NCI-H146 treated with DMSO at 0.1 percent for 48 hours (cell line): Measurements from ENCODE around the gene PYM1.

Source experiments
- DNase-seq: peaks from one replicate; lab custom pipeline; 2025; ENCODE audit not compliant: unreplicated experiment; lab: John Stamatoyannopoulos, UW

Gene PYM1

DNA sequence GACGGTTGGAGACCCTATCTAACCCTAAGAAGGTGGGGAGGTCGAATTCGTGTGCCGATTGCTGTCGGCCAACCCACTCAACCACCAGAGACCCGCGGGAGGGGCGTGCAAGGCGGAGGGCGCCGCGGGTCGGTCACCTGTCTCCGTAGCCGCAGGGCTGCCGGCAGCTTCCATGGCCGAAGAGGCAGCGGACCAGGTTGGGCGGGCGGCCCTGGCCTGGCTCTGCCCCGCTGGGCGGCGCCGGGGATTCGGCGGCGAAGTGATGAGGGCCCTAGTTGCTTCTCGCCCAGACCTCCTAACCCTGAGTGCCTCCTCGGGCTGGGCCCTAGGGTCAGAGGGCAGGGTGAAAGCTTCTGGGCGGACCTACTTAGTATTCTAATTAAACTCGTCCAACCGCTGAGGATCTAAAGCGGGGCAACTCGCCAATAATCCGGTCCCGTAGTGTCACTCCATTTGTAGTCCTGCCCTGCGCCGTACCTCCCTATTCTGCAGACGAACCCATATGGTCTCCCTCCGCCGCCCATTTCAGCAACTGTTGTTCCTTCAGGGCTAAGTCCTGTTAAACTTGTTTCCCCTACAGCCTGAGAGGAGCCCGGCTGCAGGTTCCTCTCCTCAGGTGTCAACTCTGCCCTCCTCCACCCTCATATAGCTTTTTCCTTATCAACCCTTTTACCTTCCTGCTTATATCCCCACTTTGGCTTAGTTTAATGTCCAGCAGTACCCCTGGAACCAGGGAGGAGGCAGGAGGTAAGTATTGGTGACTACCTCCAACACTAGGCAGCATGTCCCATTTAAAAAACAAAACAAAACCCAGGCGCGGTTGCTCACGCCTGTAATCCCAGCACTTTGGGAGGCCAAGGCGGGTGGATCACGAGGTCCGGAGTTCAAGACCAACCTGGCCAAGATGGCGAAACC is at the start of gene PYM1:
Gene PYM1, minus strand, starts transcription at position 307 of the 915 bp plus-strand sequence. Its CDS starts 133 bp downstream, at position 174.
- DNase-seq: peak; percentile 73

DNA sequence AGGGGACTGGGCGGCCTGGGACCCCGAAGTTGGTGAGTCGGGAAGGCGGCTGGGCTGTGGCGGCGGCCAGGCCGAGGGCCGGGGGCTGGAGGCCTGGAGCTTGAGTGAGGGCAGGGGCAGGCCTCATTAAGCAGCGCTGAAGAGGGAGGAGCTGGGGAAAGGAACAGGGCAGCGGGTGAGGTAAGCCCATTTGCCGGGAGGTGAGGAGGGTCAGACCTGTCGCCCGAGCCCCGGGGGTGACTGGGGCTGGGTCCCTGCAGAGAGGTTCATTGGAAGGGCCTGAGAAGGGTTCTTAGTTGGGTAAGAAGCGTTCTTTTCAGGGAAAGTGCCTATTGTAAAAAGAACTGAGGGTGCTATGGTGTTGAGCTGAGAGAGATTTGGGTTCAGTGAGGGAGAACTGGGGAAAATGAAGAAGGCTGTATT is 46.6 kb upstream of the PYM1 start:
- DNase-seq: peak; percentile 52

GRCh38 chr12:55973599-55974307 is 46.1 kb upstream of the PYM1 start, which contains the start of gene RAB5B:
Gene RAB5B, plus strand, starts transcription at chr12:55974078. Its CDS starts 12,883 bp downstream, at chr12:55986961.
- DNase-seq: peak; percentile 100

GRCh38 chr12:55972911-55973598 is 45.4 kb upstream of the PYM1 start:
- DNase-seq: no peak

DNA sequence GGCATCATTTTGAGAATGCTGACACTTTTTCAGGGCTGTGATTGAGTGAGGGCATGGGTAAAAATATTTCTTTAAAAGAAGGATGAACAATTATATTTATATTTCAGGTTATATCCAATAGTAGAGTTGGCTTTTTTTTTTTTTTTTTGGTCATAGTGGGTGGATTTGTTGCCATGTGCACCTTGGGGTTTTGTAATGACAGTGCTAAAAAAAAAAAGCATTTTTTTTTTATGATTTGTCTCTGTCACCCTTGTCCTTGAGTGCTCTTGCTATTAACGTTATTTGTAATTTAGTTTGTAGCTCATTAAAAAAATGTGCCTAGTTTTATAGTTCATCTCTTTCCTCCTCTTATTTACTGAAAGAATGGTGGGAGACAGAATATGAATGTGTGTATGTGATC is 44.8 kb upstream of the PYM1 start:
- DNase-seq: no peak

DNA sequence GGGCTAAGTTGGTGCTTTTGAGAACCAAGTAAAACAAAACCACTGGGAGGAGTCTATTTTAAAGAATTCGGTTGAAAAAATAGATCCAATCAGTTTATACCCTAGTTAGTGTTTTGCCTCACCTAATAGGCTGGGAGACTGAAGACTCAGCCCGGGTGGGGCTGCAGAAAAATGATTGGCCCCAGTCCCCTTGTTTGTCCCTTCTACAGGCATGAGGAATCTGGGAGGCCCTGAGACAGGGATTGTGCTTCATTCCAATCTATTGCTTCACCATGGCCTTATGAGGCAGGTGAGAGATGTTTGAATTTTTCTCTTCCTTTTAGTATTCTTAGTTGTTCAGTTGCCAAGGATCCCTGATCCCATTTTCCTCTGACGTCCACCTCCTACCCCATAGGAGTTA is 44.3 kb upstream of the PYM1 start:
- no peak for DNase-seq

DNA sequence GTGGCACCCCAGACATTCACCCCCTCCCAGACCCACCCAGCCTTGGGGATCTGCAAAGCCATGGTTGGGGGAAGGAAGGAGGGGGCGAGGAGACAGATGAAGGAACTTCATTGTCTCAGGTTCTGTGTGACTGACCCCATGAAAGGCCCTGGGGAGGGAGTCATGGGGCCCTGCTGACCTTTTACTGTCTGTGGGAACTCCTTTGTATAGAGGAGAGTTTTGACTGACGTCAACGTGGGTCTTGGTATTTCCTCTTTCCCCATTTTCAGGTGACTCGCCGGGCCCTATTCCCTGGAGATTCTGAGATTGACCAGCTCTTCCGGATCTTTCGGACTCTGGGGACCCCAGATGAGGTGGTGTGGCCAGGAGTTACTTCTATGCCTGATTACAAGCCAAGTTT is 43.1 kb upstream of the PYM1 start:
- DNase-seq: no peak

DNA sequence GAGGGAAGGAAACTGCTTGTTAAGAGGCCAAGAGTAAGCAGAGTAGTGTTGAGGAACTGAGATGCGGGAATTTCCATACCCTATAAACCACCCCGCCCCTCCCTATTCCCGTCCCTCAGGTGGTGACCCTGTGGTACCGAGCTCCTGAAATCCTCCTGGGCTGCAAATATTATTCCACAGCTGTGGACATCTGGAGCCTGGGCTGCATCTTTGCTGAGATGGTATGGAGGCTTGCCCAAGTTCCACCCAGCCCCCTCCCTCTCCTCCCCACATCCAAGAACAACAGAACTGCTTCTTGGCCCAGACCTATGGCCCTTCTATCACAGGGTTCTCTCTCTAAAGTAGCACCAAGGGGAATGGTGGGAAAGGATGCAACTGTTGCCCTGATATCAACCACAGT is 41.7 kb upstream of the PYM1 start:
- no peak for DNase-seq

DNA sequence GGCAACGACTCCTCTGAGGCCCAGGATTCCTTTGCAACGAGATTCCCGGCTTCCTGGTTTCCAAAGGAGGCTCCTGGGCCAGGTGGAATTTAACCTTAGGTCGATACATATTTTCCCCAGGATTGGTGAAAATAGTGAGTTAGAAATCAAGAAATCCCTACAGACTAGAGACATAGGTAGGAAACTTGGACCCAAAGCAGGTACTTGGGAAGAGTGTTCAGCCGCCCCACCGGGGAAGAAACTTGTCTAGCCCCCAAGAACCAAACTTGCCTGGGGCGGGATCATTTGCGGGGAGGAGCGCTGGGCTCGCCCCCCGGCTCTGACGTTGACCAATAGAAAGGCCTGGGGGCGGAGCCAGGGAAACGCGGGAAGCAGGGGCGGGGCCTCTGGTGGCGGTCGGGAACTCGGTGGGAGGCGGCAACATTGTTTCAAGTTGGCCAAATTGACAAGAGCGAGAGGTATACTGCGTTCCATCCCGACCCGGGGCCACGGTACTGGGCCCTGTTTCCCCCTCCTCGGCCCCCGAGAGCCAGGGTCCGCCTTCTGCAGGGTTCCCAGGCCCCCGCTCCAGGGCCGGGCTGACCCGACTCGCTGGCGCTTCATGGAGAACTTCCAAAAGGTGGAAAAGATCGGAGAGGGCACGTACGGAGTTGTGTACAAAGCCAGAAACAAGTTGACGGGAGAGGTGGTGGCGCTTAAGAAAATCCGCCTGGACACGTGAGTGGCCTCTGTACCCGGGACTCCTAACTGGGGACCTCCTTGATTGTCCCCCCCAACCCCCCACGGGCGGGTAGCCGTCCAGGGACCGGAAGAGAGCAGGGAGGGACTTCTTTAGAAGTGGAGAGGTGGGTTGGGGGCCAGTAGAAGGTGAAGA is 39.0 kb upstream of the PYM1 start, which contains the start of gene CDK2:
Gene CDK2, plus strand, starts transcription at position 423 of the 874 bp plus-strand sequence. Its CDS starts 179 bp downstream, at position 602.
- peak; percentile 84 for DNase-seq

DNA sequence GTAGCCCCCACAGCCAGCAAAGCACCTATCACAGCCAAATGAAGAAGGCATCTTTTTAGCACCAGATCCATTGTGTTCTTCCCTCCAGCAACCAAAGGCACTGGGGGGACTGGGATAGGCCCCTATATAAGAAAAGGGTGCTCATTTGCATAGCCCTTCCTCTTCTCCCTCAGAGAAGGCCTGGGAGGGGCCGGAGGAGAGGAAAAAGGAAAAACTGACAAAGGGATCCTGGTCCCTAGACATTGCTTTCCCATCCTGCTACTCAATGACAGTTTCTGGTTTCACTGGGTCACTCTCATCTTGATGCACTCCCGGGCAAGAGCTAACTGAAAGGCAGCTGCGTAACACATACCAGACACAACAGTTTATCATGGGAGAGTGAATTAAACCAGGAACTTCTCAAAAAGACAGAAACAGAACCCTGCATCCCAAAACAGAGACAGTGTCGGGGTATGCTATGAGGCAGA is 38.3 kb upstream of the PYM1 start, which contains the start of gene PMEL:
Gene PMEL, minus strand, starts transcription at position 102 of the 467 bp plus-strand sequence. Its CDS starts 31 bp downstream, at position 71.
- no peak for DNase-seq

DNA sequence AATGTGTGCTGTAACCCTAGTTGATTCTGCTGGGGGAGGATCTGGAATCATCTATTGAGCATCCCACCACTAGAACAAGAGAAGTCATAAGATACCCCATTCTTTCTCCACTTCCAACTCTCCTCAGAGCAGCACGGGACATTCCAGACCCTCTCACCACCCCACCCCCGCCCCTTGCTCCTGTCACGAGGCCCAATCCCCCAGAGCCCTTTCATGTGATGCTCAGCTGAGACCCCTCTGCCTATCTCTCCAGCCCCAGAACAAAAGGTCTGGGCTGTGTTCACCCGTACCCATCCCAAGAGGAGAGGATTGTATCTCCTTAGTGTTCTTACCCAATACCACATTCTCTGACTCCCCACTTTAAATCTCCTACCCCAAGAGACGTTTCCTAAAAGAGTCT is 37.5 kb upstream of the PYM1 start:
- no peak for DNase-seq

- no peak for DNase-seq
Observed at GRCh38 chr12:55963760-55964159, 36.1 kb upstream of the PYM1 start.

- DNase-seq: no peak
Observed at GRCh38 chr12:55957106-55957859, 29.6 kb upstream of the PYM1 start.

DNA sequence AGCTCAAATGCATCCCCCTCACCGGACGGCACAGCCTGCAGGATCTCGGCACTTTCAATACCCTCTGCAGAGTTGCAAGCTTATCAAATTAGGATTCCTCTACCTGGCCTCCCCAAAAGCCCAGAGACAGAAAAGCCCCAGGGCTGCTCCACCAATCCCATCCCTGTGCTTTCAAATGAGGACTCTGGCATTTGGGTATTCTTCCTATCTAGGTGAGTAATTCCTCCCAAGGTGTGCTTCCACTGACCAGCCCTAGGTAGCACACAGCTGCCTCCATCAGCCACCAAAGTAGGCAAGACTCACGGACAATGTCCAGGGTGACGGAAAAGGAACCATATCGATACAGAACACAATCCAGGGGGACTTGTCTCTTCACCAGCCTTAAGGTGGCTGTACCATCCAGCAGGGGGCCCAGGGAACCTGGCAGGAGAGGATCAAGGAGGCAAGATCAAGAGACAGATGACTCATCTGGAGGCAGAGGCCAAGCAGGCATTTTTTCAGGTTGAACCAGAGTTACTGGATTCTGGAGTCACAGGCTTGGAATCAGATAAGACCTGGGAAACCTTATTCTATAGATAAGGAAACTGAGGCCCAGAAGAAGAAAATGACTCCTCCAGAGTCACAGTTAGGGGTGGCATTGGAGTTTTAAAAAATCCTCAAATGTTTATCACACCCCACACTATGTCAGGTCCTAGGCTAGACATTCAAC is 28.3 kb upstream of the PYM1 start:
- DNase-seq: no peak

GRCh38 chr12:55955344-55955743 is 27.6 kb upstream of the PYM1 start:
- DNase-seq: no peak

DNA sequence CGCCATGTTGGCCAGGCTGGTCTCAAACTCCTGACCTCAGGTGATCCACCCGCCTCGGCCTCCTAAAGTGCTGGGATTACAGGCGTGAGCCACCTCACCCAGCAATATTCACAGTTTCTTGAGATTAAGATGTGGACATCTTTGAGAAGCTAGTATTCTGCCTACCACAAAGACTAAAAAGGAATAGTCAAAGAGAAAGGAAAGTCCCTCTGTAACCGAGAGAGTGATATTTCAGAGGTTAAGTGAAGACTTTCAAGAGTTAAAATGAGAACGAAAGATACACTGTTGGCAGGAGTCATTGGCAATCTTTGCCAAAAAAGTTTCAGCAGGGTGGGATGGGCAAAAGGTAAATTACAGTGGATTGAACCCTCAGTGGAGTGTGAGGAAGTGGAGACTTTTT is 18.9 kb upstream of the PYM1 start:
- no peak for DNase-seq

DNA sequence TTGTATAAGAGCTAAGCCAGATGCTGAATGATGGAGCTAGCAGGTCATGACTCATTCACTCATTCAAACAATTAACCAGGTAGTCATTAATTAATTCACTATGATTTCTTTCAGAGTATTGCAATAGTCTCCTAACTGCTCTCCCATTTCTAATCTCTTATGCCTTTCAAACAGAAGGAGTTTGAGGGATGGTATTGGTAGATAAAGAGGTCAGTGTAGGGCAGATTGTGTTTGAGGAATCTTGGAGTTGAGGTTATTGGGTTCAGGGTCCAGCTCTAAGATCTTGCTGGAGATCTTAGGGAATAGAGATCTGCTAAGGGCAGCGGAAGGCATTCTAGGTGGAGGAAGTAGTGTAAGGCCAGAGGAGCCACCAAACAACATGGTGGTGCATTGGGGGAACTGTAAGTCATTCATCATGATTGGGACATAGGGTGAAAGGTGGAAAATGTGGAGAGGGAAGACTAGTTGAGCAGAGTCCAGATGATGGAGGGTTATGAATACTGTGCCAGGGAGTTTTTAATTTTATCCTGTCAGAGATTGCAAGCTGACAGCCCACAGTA is 15.0 kb upstream of the PYM1 start:
- DNase-seq: no peak

- DNase-seq: no peak
Observed at GRCh38 chr12:55942055-55942454, 14.4 kb upstream of the PYM1 start.
